Measurements from ENCODE around the gene MMS19.
A peak's percentile ranks its signal among the peaks of the same experiment; 100 is the strongest.

The MMS19 gene

GRCh38 chr10:97463363-97464132, 34.7 kb downstream of the MMS19 start:
- peak in 1 of 2 experiments; percentile 43 for DNase-seq

- no peak for DNase-seq
Observed at GRCh38 chr10:97462309-97462708, 35.9 kb downstream of the MMS19 start.

- no peak for DNase-seq
Observed at GRCh38 chr10:97459933-97460332, 38.3 kb downstream of the MMS19 start.

- no peak for DNase-seq
Observed at GRCh38 chr10:97459111-97459510, 39.1 kb downstream of the MMS19 start.

GRCh38 chr10:97456686-97457065, 41.5 kb downstream of the MMS19 start:
- DNase-seq: no peak

GRCh38 chr10:97456034-97456685, 42.1 kb downstream of the MMS19 start:
- DNase-seq: no peak

- no peak for DNase-seq
Observed at GRCh38 chr10:97454330-97455036, 43.7 kb downstream of the MMS19 start.

- DNase-seq: no peak
Observed at GRCh38 chr10:97452352-97452751, 45.9 kb downstream of the MMS19 start.

- DNase-seq: no peak
Observed at GRCh38 chr10:97451605-97452004, 46.6 kb downstream of the MMS19 start.

- no peak for DNase-seq
Observed at GRCh38 chr10:97450828-97451227, 47.4 kb downstream of the MMS19 start.

- peak; percentile 75 to 91 for DNase-seq
Observed at GRCh38 chr10:97445722-97446639, 52.2 kb downstream of the MMS19 start, which contains the start of the genes EXOSC1 and ZDHHC16. EXOSC1 (minus strand) TSS chr10:97446006; CDS start chr10:97445985, 21 bp downstream. ZDHHC16 (plus strand) TSS chr10:97446175; CDS start chr10:97451676, 5,501 bp downstream.

- DNase-seq: no peak
Observed at GRCh38 chr10:97445357-97445721, 52.9 kb downstream of the MMS19 start.

GRCh38 chr10:97444212-97444611, 54.0 kb downstream of the MMS19 start:
- DNase-seq: no peak

- DNase-seq: no peak
Observed at GRCh38 chr10:97442277-97442676, 55.9 kb downstream of the MMS19 start.

GRCh38 chr10:97435211-97435610, 63.0 kb downstream of the MMS19 start:
- DNase-seq: no peak

- no peak for DNase-seq
Observed at GRCh38 chr10:97434557-97434956, 63.7 kb downstream of the MMS19 start.

GRCh38 chr10:97434055-97434454, 64.2 kb downstream of the MMS19 start:
- DNase-seq: no peak

GRCh38 chr10:97428572-97428981, 69.6 kb downstream of the MMS19 start:
- no peak for DNase-seq

- no peak for DNase-seq
Observed at GRCh38 chr10:97427571-97428179, 70.5 kb downstream of the MMS19 start.

- no peak for DNase-seq
Observed at GRCh38 chr10:97426776-97427570, 71.2 kb downstream of the MMS19 start.

All from cerebellar nuclear complex (tissue), 1 donor.